Measurements from ENCODE around the gene RNF121.

Gene RNF121

DNA sequence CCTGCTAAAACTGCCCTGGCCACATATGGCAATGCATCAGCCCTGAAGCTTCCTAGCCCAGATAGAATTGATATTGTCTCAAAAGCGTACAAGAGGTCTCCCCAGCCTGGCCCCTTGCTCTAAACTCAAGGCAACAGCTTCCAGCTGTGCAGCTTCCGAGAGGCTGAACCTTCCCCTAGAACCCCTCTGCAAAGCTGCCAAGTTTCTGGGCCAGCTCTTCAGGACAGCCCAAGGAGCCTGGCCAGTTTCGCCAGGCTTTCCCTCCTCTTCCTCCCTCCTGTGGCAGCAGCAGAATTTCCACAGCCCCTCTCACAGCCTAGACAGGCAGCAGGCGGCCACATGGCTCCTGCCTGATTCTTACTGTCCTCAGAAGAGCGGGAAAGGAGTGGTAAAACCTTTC lies 117.0 kb downstream of the RNF121 start:
- H3K4me3 ChIP-seq (ENCODE audit: low read depth, low read length) = no peak overlapping the region
- TF ChIP-seq, protein P1, sequence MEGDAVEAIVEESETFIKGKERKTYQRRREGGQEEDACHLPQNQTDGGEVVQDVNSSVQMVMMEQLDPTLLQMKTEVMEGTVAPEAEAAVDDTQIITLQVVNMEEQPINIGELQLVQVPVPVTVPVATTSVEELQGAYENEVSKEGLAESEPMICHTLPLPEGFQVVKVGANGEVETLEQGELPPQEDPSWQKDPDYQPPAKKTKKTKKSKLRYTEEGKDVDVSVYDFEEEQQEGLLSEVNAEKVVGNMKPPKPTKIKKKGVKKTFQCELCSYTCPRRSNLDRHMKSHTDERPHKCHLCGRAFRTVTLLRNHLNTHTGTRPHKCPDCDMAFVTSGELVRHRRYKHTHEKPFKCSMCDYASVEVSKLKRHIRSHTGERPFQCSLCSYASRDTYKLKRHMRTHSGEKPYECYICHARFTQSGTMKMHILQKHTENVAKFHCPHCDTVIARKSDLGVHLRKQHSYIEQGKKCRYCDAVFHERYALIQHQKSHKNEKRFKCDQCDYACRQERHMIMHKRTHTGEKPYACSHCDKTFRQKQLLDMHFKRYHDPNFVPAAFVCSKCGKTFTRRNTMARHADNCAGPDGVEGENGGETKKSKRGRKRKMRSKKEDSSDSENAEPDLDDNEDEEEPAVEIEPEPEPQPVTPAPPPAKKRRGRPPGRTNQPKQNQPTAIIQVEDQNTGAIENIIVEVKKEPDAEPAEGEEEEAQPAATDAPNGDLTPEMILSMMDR (IDR thresholded peaks at IDR 0.05; ENCODE audit: low read depth, low read length, missing control alignments) = no peak
- DNase-seq (ENCODE audit: low read depth) = no peak
